GM12878 (cell line): Measurements from ENCODE around the gene MB21D2. TPM values are rescaled to one million over a fixed set of nuclear protein-coding genes. Genes with fewer than 3 reads are reported as not detected.

Experiments
- ATAC-seq: fragments of 200-7000 bp; cut with Tn5 transposase; 3 replicates; pipeline ENCODE4 v1.9.1; 2020; ENCODE audit warnings: mild to moderate bottlenecking, moderate library complexity
- BruUV-seq: library from RNA; stranded (reverse); fragments of 400-500 nt; replicated peaks from 2 replicates; lab custom pipeline; 2021; lab: Mats Ljungman, UMichigan
- CTCF ChIA-PET: fragments of 300-600 bp; sonication (Branson Sonifier 250); formaldehyde crosslinking; extraction: SDS; loops from one replicate; lab custom pipeline; 2021; ENCODE audit warnings: inconsistent platforms; lab: Yijun Ruan, JAX
- POLR2A ChIA-PET: fragments of 350-600 bp; formaldehyde crosslinking; extraction: SDS; loops from one replicate; lab custom pipeline; 2021; ENCODE audit warnings: inconsistent platforms; lab: Charles Lee
- RAD21 ChIA-PET: fragments of 300-600 bp; sonication (Branson Sonifier 250); formaldehyde crosslinking; loops from one replicate; lab custom pipeline; 2023; ENCODE audit warnings: antibody characterized with exemption; ENCODE audit not compliant: unreplicated experiment; lab: Charles Lee
- SMC1A ChIA-PET: fragments of 300-600 bp; sonication (Branson Sonifier 250); formaldehyde crosslinking; loops from one replicate; lab custom pipeline; 2023; ENCODE audit not compliant: unreplicated experiment, uncharacterized antibody; lab: Charles Lee
- DNase-seq: peaks from one replicate; pipeline ENCODE4 v3.0.0-alpha.2; 2011; ENCODE audit warnings: low read depth, low spot score
- FAIRE-seq: peaks from 3 replicates; lab custom pipeline; 2011; peaks lifted over from hg19 to GRCh38; lab: Jason Lieb, UNC
- H2AFZ ChIP-seq: 2 replicates; pipeline ENCODE4 v1.6.0; 2011; ENCODE audit warnings: low read depth, low read length, control low read depth; ENCODE audit not compliant: control insufficient read depth
- H3K27ac ChIP-seq: 2 replicates; pipeline ENCODE4 v1.5.1; 2011; ENCODE audit warnings: control low read depth; ENCODE audit not compliant: control insufficient read depth, insufficient read depth
- H3K27me3 ChIP-seq, 2 experiments: replicated peaks in 1 of 2; 2 replicates each; pipeline versions ENCODE4 v1.6.0 to v1.6.1; 2011; ENCODE audit warnings: low read length in 1 of 2; ENCODE audit not compliant: control insufficient read depth in 2 of 2, insufficient read depth in 2 of 2
- H3K36me3 ChIP-seq, 2 experiments: 2 replicates each; pipeline ENCODE4 v1.5.1; 2011; ENCODE audit warnings: low read length in 1 of 2; ENCODE audit not compliant: control insufficient read depth in 2 of 2, insufficient read depth in 2 of 2
- H3K4me1 ChIP-seq: 2 replicates; pipeline ENCODE4 v1.6.1; 2011; ENCODE audit warnings: mild to moderate bottlenecking, low read length, moderate library complexity, mixed read lengths; ENCODE audit not compliant: control insufficient read depth, insufficient read depth
- H3K4me2 ChIP-seq: 2 replicates; pipeline ENCODE4 v1.6.0; 2011; ENCODE audit warnings: control low read depth; ENCODE audit not compliant: control insufficient read depth, insufficient read depth
- H3K4me3 ChIP-seq: fragments of 200-600 bp; sonication (generic); 2 replicates; pipeline ENCODE4 v1.5.1; 2016
- H3K79me2 ChIP-seq: 2 replicates; pipeline ENCODE4 v1.6.0; 2011; ENCODE audit warnings: low read length; ENCODE audit not compliant: control insufficient read depth, insufficient read depth
- H3K9ac ChIP-seq: 2 replicates; pipeline ENCODE4 v1.8.0; 2011; ENCODE audit warnings: low read length, control low read depth, mixed read lengths; ENCODE audit not compliant: control insufficient read depth, insufficient read depth
- H3K9me3 ChIP-seq: replicated peaks from 3 replicates; pipeline ENCODE4 v1.5.1; 2011; ENCODE audit warnings: mild to moderate bottlenecking, low read length; ENCODE audit not compliant: control insufficient read depth, insufficient read depth
- H4K20me1 ChIP-seq: 2 replicates; pipeline ENCODE4 v1.6.0; 2011; ENCODE audit not compliant: control insufficient read depth, insufficient read depth
- NFIC ChIP-seq: IDR thresholded peaks from 2 replicates; pipeline ENCODE4 v1.6.1; 2012; ENCODE audit warnings: low read depth, mild to moderate bottlenecking, inconsistent platforms, low read length, moderate library complexity
- SPI1 ChIP-seq: IDR thresholded peaks from 2 replicates; pipeline ENCODE4 v1.6.1; 2011; ENCODE audit warnings: low read depth, mild to moderate bottlenecking, low read length, moderate library complexity, borderline replicate concordance; ENCODE audit not compliant: insufficient read depth
- WGBS: methylation state at CpG from one replicate; pipeline ENCODE4 v1.1.6; 2016; ENCODE audit warnings: low lambda C conversion rate; ENCODE audit not compliant: insufficient replicate concordance, insufficient coverage; ENCODE audit errors: missing lambda C conversion rate; 5-methylcytosine and 5-hydroxymethylcytosine counted together
- in situ Hi-C: fragments of 300-500 bp; cut with MboI; formaldehyde crosslinking; loops from 9 replicates; pipeline ENCODE4 v1.14.3; 2018; ENCODE audit warnings: mixed read lengths
- intact Hi-C: fragments of 100-400 bp; cut with micrococcal nuclease; formaldehyde crosslinking; loops from one replicate; pipeline ENCODE4 v1.14.2; 2022; ENCODE audit not compliant: unreplicated experiment
- polyA plus RNA-seq, 11 experiments: library from polyadenylated mRNA; depleted of rRNA in 4 of 11; unstranded in 6 of 11; stranded (reverse) in 5 of 11; fragments of >200 nt; fragmentation: Nextera tagmentation in 4 of 11; fragmentation: Illumina TruSeq in 1 of 11; extraction: Ambion mirVana in 4 of 11; extraction: Trizol in 1 of 11; gene quantifications; 1 replicate in 1 of 11; 2 replicates in 10 of 11; pipeline versions ENCODE4 v1.2.1 to v1.2.3, GENCODE V29; 2011 to 2016; ENCODE audit warnings: inconsistent platforms in 2 of 11, missing spikeins in 2 of 11, low read depth in 1 of 11
- total RNA-seq, 4 experiments: library from RNA; depleted of rRNA in 3 of 4; stranded (reverse); fragments of >200 nt in 3 of 4; fragmentation: Illumina TruSeq in 1 of 4; extraction: Trizol in 1 of 4; gene quantifications; 2 replicates each; pipeline versions ENCODE4 v1.2.1 to v1.2.3, GENCODE V29; 2013 to 2021
- TF ChIP-seq, protein P1 (sequence below): fragments of 450-650 bp; IDR thresholded peaks from 2 replicates; pipeline ENCODE4 v1.6.1; 2018; ENCODE audit warnings: mild to moderate bottlenecking, low read depth, moderate library complexity; ENCODE audit not compliant: partially characterized antibody

MB21D2 gene
- total and polyA plus RNA-seq, 10 of the 15 experiments (the other 5 are each of a cell fraction or from before 2014, with no cell fraction given): 7.9 to 21.2 (median 15.3) TPM

DNA sequence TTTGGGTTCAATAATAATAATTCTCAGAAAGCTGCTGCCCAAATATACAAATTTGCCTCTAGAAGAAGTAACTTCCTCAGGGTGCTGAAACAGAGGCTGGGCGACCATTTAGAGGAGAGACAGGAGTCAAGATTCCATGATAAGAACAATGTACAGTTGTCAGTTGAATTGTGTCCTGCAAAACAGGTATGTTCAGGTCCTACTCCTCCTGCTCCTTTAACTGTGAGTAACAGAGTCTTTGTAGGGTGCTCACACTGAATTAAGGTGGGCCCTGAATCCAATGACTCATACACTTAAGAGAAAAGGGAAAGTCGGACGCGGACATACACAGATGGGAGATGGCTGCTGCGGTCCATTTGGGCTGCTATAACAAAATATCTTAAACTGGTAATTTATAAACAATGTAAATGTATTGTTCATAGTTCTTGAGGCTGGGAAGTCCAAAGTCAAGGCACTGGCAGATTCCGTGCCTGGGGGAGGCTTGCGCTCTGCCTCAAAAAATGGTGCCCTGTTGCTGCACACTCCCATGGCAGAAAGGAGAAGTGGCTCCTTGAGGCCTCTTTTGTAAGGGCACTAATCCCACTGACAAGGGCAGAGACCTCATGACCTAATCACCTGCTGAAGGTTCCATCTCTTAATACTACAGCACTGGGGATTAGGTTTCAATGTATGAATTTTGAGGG, 55.1 kb downstream of the MB21D2 start:
- no peak for FAIRE-seq
- Histone ChIP-seq H4K20me1 (no peaks in the 10 kb centered on the region), H2AFZ (no peak overlapping the region), H3K4me1 (peaks cover 42% of the 10 kb centered on the region), H3K27ac (peak overlapping the region; percentile 56), H3K9ac (no peak overlapping the region), H3K79me2 (peaks cover 34% of the 10 kb centered on the region), H3K4me3 (no peak overlapping the region), H3K36me3 (no peaks in the 10 kb centered on the region), H3K9me3 (no peaks in the 10 kb centered on the region; the same call in 2 of the 3 replicates), H3K4me2 (peak overlapping the region; percentile 53; the same call in 1 of the 2 replicates), H3K27me3 (no peaks in the 10 kb centered on the region)
- BruUV-seq: no TSS peak
- in situ Hi-C loops (no loop called here), intact Hi-C loops (no loop called here)
- no peak for DNase-seq
- TF ChIP-seq, protein P1, sequence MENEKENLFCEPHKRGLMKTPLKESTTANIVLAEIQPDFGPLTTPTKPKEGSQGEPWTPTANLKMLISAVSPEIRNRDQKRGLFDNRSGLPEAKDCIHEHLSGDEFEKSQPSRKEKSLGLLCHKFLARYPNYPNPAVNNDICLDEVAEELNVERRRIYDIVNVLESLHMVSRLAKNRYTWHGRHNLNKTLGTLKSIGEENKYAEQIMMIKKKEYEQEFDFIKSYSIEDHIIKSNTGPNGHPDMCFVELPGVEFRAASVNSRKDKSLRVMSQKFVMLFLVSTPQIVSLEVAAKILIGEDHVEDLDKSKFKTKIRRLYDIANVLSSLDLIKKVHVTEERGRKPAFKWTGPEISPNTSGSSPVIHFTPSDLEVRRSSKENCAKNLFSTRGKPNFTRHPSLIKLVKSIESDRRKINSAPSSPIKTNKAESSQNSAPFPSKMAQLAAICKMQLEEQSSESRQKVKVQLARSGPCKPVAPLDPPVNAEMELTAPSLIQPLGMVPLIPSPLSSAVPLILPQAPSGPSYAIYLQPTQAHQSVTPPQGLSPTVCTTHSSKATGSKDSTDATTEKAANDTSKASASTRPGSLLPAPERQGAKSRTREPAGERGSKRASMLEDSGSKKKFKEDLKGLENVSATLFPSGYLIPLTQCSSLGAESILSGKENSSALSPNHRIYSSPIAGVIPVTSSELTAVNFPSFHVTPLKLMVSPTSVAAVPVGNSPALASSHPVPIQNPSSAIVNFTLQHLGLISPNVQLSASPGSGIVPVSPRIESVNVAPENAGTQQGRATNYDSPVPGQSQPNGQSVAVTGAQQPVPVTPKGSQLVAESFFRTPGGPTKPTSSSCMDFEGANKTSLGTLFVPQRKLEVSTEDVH: no peak
- TF ChIP-seq NFIC: 0 out of 2 replicates have a peak, but pooled peaks have one; percentile 15
- TF ChIP-seq SPI1: peak; percentile 61; the same call in 1 of the 2 replicates
- POLR2A ChIA-PET: interaction anchor here (1.1 kb wide), 1 partner anchor 13 kb away, joined by 3 read pairs; no protein-coding TSS in a partner anchor
- CTCF ChIA-PET: no interaction called here
- RAD21 ChIA-PET: interaction anchor here (3.8 kb wide), 1 partner anchor 52 kb away, joined by 25 read pairs; no protein-coding TSS in a partner anchor
- no peak for ATAC-seq
- SMC1A ChIA-PET: interaction anchor here (1.1 to 6.0 kb wide), 5 partner anchors 21 to 53 kb away, joined by 3 to 24 read pairs (median 3); no protein-coding TSS in a partner anchor
- WGBS: 93% methylated on average over 7 of the region's 7 CpGs
